GM12874 (cell line): ENCODE measurements around the gene SYT13.

Experiments
- CTCF ChIP-seq: IDR thresholded peaks from 2 replicates; pipeline ENCODE4 v1.5.1; 2011; ENCODE audit warnings: low read depth, mild to moderate bottlenecking, control low read depth, low read length, moderate library complexity; ENCODE audit not compliant: insufficient read depth

Gene SYT13

GRCh38 chr11:45225277-45225676 is 60.9 kb downstream of the SYT13 start:
- TF ChIP-seq CTCF: no peak

GRCh38 chr11:45224766-45225165 is 61.4 kb downstream of the SYT13 start:
- no peak for TF ChIP-seq CTCF

- TF ChIP-seq CTCF: no peak
Observed at GRCh38 chr11:45223496-45223895, 62.6 kb downstream of the SYT13 start.

GRCh38 chr11:45219411-45219810 is 66.7 kb downstream of the SYT13 start:
- TF ChIP-seq CTCF: no peak

- TF ChIP-seq CTCF: no peak
Observed at GRCh38 chr11:45218705-45219104, 67.4 kb downstream of the SYT13 start.

GRCh38 chr11:45217991-45218390 is 68.2 kb downstream of the SYT13 start:
- TF ChIP-seq CTCF: no peak

GRCh38 chr11:45216901-45217300 is 69.2 kb downstream of the SYT13 start:
- TF ChIP-seq CTCF: no peak

- TF ChIP-seq CTCF: no peak
Observed at GRCh38 chr11:45216031-45216430, 70.1 kb downstream of the SYT13 start.
